T-helper 22 cell (primary cell): ENCODE measurements around the gene RAB27B.
"Not testable (repeated sequence)": the region's sequence is repeated elsewhere in the genome, so short reads cannot be mapped to it uniquely, and the experiment has no call there.

ENCODE experiments used
- DNase-seq: peaks from one replicate; pipeline ENCODE4 v3.0.0-alpha.2; 2020; ENCODE audit warnings: low read depth

Gene RAB27B

DNA sequence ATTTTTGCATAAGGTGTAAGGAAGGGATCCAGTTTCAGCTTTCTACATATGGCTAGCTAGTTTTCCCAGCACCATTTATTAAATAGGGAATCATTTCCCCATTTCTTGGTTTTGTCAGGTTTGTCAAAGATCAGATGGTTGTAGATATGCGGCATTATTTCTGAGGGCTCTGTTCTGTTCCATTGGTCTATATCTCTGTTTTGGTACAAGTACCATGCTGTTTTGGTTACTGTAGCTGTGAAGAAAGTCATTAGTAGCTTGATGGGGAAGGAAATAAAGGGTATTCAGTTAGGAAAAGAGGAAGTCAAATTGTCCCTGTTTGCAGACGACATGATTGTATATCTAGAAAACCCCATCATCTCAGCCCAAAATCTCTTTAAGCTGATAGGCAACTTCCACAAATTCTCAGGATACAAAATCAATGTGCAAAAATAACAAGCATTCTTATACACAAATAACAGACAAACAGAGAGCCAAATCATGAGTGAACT lies 7.4 kb upstream of the RAB27B start:
- DNase-seq: not testable (repeated sequence)

DNA sequence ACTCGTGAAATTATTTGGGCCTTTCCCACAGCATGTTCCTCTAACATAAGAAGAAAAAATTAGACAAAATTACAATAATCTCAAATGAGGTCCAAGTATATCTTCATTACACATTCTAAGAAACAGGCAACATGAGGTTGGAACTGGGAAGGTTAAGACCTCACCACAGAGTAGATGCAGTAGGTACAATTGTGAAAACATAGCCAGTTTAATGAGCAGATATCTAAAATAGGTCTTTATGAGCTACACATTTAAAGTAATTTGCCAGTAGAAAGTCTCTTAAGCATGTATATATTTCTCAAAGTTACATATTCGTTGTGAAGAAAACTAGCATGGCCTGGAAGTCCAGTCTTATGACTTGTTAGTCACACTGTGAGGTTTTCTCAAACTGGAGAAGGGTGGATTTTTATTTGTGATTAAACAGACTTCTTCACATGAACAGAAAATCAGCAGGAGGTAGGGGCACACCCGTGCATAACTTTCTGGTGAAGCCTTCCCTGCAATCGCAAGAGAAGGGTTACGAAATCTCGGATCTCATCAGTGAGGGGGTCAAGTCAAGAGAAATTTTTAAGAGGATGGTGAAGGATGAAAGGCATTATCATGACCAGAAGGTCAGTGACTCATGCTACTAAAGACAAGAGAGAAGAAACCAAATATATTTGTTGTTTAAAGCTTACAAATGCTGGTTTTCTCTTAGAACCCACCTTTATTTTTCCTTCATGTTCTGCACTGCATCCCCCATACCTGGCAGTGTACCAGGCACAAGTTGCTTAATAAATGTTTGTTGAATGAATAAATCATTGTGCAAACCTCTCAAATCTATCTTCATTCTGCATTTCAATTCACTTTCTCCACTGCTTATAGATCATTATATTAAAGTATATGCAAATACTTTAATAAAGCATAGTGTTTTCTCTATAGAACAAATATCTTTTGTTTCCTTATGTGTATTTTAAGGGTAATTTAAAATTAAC lies 5.1 kb upstream of the RAB27B start:
- DNase-seq: no peak

DNA sequence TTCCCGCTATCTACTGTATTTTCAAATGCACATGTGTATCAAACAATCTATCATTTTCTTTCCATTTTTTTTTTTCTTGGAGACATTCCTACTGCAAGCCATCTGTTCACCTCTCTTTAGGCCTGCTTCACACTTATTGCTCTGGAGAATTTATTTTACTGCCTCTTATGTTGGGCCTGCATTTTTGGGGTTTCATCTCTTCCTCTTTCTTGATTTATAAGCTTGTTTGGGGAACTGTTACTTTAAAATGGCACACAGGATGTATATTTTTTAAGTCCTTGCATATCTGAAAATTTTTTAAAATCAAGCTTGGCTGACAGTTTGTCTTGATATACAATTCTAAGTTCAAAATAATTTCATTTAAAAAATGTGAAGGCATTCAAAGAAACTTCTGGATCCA lies 3.5 kb upstream of the RAB27B start:
- DNase-seq: no peak

DNA sequence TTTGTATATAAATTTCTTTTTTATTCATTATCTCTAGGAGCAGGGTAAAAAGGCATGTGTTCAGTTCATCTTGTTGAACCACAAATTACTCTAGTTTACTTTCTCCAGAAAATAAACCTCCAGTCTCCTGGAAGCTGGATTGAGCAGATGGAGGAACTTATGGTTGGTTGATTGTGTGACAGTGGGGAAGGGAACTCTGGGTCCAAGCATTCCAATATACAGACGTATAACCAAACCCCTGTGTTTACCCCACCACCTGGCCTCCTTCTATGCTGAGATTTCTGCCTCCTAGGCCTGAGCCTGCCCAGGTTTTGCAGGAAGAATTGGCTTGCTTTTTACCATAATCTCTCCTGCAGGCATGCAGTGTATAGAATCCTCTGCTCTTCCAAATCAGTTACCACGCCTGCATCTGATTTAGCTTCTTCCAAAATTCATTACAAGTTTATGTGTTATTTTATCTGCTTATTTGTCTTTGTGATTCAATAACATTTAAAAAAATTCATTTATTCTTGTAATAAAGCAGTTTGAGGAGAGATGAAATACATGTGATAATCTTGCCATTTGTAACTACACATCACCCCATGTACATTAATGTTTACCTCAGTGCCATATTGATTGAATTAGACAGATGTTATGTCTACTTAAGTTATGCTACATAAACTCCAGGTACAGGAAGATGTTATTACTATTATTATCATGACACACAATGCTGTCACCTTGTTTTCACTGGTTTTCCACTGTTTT lies 2.5 kb upstream of the RAB27B start:
- no peak for DNase-seq

DNA sequence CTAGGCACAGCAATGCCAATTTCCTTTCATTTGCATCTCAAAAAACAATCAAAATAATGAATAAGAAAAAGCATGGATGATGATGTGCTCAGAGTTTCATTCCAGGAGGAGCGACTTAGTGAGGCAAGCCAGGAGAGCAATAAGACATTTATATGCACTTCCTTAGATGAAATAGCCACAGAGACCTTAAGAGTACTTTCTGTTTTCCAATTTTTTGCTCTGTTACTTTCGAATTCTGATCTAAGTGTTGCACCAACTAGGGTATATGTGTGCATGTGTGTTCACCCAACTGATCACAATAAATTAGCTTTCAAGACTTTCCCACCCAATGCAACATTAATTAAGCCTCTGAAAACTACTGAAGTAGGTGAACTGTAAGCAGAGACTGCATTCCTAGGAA lies 709 bp downstream of the RAB27B start:
- DNase-seq: no peak

DNA sequence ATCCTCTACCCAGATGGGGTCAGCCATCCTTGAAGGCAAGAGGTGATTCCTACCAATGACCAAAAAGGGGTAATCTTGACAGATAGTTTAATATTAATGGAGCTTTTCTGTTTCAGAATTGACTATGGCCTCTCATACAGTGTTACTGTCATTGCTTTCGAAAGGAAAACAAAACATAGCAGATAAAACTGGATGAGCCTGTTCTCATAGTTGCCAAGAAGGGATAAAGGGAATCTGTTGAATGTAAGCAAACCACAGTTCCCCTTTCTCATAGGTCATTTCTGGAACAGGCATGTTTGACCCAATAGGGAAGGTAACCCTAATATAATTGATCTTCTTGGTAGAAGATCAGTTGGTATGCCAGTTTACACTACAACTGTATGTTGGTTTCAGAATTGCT lies 1.6 kb downstream of the RAB27B start:
- DNase-seq: no peak

DNA sequence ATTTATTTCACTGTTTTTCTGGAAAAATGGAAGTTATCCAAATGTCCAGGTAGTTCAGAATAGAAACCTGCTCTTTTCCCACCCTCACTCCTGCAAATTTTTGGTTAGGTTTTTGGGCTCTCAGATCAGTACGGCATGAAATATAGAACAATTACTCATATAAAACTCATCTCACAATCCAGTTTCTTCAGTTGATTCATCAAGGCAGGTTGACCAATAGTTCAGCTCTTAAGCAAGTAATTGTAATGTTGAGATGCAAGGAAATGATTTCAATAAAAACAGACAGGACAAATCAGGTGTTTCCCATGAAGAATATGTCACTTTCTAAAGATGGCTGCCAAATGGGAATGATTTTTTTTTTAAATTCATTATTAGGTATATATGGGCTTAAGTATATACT lies 2.0 kb downstream of the RAB27B start:
- no peak for DNase-seq

DNA sequence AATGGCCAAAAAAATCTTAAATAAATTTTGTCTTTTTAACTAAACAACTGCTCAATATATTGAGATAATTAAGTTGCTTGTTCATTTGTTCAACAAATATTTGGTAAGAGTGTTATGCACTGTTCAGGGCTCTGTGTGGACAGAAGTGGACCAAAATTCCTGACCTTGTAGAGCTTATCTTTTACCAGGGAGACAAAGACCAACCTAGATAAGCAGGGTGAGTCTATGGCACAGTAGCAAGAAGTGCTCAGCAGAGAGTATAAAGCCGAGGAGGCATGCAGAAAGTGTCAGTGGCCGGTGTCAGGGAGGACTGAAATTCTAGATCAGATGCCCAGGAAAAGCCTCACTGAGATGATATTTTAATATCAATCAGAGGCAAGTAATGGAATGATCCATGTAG lies 2.6 kb downstream of the RAB27B start:
- no peak for DNase-seq

DNA sequence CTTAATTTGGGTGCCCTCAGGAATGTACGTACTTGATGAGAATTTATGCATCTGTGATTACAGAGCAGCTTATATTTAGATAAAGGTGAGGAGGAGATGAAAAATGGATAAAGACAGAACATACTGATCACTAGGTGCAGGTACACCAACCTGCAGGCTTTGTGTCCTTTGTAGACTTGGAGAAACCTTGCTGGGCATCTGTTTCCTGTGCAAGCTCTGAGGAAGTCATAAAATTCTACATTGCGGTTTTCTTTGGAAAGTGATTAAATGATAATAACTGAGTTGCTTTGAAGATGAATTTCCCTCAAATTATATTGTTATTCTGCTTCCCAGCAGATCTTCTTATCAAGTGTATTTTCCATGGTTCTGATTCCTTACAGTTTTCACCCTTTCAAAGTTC lies 7.7 kb downstream of the RAB27B start:
- no peak for DNase-seq

DNA sequence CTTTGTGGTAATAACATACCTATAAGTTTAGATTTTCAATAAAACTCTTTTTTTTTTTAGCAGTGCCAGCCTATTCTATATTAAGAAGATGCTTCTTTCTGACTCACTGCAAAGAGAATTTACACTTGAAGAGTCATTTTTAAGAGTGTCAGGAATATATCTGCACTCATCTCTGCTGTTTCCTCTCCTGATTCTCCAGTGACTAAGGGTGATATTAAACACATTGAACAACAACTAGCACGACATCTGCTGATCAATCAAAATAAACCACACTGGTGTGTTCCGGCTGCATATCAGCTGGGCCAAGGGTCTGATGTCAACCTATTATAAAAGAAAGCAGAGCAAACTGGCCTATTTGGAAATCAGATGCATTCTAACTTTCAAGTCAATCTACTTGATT lies 15.0 kb downstream of the RAB27B start:
- no peak for DNase-seq

DNA sequence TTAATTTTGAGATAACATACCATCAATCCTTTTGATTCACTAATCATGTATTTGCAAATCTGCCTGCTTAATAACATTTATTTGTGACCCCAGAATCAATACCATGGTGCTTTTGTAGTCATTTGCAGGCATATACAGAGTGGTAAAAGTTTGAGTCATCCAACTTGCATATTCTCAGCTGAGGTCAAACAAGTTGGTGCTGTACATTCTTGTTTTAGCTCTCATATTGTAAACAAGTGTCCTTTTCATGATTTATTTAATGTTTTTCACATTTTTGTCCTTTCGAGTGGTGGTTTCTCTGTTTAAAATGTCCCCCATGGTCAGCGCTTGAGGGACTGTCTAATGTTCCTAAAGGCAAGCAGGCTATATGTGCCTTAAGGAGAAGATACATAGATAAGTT lies 17.5 kb downstream of the RAB27B start:
- DNase-seq: no peak

DNA sequence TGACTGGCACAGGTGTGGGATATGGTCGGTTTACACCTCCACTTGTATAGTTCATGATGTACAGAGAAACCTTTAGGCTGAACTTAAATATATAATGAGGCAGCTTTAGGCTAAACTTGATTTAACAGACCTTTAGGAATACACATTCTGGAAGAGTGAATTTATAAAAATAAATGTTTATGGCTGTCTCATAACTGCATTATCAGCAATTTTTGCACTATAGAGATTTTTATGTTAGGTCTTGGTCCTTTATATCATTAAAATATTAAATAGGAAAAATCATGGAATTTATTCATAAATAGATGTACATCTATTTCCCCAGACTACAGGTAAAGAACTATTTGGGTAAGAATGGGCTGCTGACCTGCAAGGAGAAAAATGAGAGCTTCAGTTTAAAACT lies 19.8 kb downstream of the RAB27B start:
- no peak for DNase-seq

DNA sequence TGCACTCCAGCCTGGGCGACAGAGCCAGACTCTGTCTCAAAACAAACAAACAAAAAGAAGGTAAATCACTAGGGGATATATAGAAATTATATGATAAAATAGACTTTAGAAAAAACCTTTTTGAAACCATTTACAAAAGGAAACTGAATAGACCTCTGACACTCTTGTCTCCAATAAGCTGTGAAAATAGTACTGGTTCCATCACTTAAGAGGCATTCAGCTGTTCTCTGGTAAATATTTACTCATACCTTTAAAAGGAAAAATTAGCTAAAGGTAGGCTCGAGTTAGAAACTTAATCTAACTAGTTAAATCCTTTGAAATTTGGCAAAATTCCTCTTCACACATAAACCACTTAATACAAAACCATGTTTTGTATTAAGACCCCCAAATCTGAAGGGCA lies 21.4 kb downstream of the RAB27B start:
- DNase-seq: no peak

DNA sequence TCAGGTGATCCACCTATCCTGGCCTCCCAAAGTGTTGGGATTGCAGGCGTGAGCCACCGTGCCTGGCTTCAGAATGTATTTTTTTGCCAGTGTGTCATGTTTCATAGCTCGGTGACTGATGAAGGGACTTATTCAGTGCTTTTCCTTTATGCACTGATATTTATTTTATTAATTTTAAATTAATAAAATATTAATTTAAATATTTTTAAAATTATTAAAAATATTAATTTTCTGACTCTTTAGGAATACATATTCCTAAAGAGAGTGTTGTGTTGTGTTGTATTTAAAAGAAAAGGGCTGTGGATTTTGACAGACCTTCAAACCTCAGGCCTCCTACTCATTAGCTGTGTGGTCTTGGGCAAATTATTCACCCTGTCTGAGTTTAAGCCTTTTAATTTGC lies 22.3 kb downstream of the RAB27B start:
- no peak for DNase-seq

DNA sequence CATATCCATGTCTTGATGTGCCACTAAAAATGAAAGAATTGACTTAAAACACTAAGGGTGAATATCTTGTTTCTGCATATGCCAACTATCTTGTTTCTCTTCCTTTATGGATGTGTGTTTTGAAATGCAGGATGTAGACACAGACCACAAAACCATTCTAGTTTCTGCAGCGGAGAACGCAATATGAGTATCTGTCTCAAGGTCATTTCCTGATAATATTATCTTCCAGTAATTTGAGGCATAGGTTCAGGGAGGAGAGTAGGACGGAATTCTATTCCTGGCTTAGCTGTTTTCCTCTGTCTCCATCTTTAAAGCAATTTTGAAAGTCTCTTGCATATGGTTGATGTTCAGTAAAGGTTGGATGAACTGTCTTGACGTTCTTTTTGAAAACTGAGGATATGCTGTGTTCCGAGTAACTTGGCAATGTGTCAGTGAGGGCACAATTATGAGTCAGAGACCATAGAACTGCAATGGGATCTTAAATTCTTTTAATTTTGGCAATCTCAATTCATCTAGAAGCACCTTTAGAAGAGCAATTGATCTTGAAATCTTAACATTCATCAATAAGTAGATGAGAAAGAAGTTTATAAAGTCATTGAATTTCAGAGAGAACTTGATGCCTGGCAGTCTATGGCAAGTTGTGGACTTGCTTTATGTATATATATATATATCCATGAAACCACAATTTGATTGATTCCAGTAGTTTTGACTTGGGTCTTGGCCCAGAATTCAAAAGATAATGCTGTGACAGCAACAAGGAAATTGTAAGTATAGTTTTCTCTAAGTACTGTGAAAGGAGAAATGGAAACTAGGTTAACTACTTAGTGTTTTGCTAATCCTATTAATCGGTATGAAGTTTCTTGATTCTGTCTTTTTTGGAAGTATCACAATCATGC lies 24.8 kb downstream of the RAB27B start:
- no peak for DNase-seq

DNA sequence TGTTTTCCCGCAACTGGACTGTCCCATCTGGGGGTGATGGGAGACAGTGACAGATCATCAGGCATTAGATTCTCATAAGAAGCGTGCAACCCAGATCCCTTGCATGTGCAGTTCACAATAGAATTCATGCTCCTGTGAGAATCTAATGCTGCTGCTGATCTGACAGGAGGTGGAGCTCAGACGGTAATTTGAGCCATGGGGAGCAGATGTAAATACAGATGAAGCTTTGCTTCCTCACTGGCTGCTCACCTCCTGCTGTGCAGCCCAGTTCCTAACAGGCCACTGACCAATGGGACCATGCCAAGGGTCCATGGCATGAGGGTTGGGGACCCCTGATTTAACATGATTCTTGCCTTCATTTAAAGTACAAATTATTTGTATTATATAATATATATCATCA lies 26.8 kb downstream of the RAB27B start:
- not testable (repeated sequence) for DNase-seq

DNA sequence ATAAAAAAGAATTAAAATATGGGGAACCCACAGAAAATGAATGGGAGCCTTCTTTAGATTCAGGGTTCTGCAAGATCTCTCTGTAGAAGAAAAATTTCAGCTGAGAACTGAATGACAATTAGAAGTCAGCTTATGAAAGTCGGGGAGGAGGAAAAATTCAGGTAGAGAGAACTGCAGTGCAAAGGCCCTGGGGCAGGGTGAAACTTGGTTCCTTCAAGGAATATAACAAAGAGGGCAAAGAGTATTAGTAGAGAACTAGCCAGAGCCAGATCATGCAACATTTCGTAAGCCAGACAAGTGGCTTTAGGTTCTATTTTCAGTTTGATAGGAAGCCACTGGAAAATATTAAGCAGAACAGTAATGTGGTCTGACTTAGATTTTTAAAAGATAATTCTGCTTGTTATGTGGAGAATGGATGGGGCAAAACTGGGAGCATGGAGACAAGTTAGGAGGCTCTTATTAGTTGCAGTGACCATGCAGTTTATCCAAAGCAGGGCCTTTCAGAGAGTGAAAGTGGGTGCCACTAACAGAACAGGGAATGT lies 27.9 kb downstream of the RAB27B start:
- no peak for DNase-seq

DNA sequence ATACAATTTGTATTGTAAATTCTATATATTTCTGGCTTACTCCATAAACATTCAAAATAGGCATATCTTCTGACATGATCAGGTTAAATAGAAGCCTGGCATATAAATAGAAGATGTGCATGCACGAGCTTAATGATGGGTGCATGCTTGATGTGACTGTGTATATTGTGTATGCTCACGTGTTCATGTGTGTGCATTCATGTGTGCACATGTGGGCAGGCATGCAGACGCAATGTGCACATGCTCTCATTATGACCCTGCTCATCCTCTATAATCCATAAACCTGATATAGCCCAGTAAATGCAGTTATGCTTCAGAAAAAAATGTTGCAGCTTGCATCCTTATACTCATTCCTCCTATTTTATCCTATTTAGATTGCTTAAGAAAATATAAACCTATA lies 29.2 kb downstream of the RAB27B start:
- no peak for DNase-seq

DNA sequence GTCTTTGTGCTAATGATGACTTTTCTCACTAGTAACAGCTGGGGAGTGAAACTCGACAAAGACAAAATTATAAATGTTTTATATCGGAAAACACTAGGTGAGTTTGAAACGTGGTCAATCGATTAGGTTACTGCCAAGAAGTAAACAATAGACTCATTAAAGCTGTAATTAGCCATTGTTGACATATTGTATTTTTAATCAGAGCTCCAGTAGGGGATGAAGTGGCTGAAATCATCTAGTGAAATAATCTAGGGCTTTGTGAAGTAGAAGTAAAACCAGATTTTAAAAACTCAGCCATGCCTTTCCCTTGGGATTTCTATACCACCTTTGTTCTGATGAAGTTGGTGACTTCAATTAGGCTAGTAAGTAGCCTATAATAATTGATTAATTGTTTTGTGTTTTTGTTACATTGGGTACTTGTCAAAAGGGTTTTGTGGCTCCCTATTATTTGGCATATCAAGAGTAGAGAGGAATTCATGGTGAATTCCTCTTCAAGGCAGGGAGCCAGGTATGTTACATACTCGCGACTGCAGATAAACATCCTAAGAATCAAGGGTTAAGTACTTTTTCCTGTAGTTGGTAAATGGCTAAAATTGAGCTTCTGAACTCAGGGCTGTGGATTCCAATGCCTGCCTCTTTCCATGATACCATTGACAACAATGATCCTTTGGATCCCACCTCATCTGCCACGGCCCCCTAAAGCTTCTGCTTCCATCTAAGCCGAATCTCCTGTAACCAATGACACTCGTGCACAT lies 31.6 kb downstream of the RAB27B start:
- no peak for DNase-seq

DNA sequence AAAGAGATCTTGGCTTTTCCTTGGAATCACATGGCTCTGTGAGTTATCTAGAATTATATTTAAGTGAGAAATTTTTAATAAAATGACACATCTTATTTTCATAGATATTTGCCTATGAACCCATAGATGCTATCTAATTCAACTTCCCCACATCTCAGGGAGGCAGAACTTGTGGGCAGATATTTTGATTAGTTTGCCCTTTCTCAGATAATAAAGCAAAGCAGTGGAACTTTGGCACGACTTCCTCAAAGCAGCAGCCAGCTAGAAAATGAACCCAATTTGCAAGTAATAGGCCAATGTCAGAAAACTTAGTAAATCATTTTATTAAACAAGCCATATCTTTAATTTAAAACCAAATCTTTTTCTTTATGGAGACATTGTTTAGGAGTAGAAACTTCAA lies 32.7 kb downstream of the RAB27B start:
- DNase-seq: no peak

DNA sequence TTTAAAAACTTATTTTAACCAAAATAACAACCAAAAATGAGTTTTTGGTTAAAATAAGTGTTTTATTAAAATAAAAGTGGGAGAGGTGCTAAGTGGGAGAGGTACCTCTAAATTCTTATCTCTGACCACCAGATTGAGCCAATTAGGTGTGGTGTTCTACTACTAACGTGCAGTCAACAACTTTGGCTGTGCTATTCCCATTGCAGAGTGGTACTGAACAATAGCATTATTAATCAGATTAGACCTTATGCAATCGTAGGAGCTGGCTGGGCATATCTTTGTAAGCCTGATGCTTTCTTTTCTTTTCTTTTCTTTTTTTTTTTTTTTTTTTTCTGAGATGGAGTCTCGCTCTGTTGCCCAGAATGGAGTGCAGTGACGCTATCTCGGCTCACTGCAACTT lies 38.9 kb downstream of the RAB27B start:
- no peak for DNase-seq
